ENCODE measurements around the gene MSH6.
"Not testable (repeated sequence)": the region's sequence is repeated elsewhere in the genome, so short reads cannot be mapped to it uniquely, and the experiment has no call there.

Gene MSH6

DNA sequence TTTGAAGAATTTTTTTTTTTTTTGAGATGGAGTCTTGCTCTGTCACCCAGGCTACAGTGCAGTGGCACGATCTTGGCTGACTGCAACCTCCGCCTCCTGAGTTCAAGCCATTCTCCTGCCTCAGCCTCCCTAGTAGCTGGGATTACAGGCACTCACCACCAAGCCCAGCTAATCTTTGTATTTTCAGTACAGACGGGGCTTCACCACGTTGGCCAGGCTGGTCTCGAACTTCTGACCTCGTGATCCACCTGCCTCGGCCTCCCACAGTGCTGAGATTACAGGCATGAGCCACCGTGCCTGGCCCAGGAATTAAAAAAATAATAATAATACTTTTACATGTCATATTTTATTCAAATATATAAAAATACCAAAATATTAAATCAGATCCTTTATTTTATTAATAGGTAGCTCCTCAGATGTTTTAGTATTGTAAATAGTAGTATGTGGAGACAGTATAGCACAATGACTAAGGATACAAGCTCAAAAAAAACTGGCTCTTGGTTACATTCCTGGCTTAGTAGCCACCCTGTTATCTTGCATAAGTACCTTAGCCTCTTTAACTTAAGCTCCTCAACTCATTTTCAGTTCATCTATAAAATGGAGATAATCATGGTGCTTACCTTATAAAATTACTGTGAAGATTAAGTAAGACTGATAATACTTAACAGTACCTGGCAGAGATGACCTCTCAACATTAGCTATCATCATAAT is 70.3 kb downstream of the MSH6 start:
- not testable (repeated sequence) for DNase-seq

Measured in NCI-H187 treated with DMSO at 0.1 percent for 48 hours (cell line).